RWPE1 (cell line): ENCODE results near the gene FRZB.

Source experiments
- CTCF ChIA-PET: fragments of 350-600 bp; sonication (Branson Sonifier 250); formaldehyde crosslinking; extraction: SDS; loops from one replicate; lab custom pipeline; 2021; lab: Yijun Ruan, JAX
- POLR2A ChIA-PET: fragments of 400-600 bp; formaldehyde crosslinking; extraction: SDS; loops from one replicate; lab custom pipeline; 2020; ENCODE audit warnings: antibody characterized with exemption; ENCODE audit not compliant: low non-redundant PET; lab: Yijun Ruan, JAX
- DNase-seq: peaks from one replicate; pipeline ENCODE4 v3.0.0; 2012; ENCODE audit warnings: low spot score
- H3K27ac ChIP-seq: fragments of 450-650 bp; 2 replicates; pipeline ENCODE4 v1.5.1; 2017
- TF ChIP-seq, protein P1 (sequence below): fragments of 450-650 bp; conservative IDR thresholded peaks from 2 replicates; pipeline ENCODE4 v1.5.1; 2017; ENCODE audit warnings: low read depth, mild to moderate bottlenecking

Gene FRZB

DNA sequence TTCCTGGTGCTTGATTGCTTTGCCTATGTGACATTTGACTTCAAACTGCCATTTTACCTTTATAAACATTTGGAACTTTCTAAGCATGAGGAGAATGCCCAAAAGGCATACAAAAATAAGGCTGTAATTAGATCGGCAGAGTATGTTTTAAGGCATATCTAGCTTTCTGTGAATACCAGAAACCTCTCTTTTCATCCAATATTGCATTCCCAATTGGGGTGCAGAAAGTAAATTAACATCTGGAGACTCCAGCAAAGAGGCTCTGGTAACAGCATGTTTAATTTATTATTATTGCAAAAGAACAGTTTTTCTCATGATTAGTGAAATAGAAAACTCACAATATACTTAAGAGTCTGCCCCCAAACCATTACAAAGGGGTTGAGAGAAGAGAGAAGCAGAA lies 32.1 kb downstream of the FRZB start:
- no peak overlapping the region for H3K27ac ChIP-seq
- no peak for DNase-seq
- CTCF ChIA-PET: no interaction called here
- POLR2A ChIA-PET: no interaction called here
- TF ChIP-seq, protein P1, sequence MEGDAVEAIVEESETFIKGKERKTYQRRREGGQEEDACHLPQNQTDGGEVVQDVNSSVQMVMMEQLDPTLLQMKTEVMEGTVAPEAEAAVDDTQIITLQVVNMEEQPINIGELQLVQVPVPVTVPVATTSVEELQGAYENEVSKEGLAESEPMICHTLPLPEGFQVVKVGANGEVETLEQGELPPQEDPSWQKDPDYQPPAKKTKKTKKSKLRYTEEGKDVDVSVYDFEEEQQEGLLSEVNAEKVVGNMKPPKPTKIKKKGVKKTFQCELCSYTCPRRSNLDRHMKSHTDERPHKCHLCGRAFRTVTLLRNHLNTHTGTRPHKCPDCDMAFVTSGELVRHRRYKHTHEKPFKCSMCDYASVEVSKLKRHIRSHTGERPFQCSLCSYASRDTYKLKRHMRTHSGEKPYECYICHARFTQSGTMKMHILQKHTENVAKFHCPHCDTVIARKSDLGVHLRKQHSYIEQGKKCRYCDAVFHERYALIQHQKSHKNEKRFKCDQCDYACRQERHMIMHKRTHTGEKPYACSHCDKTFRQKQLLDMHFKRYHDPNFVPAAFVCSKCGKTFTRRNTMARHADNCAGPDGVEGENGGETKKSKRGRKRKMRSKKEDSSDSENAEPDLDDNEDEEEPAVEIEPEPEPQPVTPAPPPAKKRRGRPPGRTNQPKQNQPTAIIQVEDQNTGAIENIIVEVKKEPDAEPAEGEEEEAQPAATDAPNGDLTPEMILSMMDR: no peak

- TF ChIP-seq, protein P1: no peak
- DNase-seq: no peak
- POLR2A ChIA-PET: no interaction called here
- CTCF ChIA-PET: interaction anchor here (0.6 kb wide), 1 partner anchor 42 kb away, joined by 6 read pairs; no protein-coding TSS in a partner anchor
- H3K27ac ChIP-seq: no peak overlapping the region
Observed at GRCh38 chr2:182833084-182833854, 33.2 kb downstream of the FRZB start.

GRCh38 chr2:182831921-182832320 lies 34.5 kb downstream of the FRZB start:
- CTCF ChIA-PET: no interaction called here
- TF ChIP-seq, protein P1: no peak
- POLR2A ChIA-PET: no interaction called here
- no peak overlapping the region for H3K27ac ChIP-seq
- no peak for DNase-seq

GRCh38 chr2:182831101-182831500 lies 35.3 kb downstream of the FRZB start:
- TF ChIP-seq, protein P1: no peak
- H3K27ac ChIP-seq: no peak overlapping the region
- ChIA-PET CTCF (no interaction called here), POLR2A (no interaction called here)
- DNase-seq: no peak

DNA sequence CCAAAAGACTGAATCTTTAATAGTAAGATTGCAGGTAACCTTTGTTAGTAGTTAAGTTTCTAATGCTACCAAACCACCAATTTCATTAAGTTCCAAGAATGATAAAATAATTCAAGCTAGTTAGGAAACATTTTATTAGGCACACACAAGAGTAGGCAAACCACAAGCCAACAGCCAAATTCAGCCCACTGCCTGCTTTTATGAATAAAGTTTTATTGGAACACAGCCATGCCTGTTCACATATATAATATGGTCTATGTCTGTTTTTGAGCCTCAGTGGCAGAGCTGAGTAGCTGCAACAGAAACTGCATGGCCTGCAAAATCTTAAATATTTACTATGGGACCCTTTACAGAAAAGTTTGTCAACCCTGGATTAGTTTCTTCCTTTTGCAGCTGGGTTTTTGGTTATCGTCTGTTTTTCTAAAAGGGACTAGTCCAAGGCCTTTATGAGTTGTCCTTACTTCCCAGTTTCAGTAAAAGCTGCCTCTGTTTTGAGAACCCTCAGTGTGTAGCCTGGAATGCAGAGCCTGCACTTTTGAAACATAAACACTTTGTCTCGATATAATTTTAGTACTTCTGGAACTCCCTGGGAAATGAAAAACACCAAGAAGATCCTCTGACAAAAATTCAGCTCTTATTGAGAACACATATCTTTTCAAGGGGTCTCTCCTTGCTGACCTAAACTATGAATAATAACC lies 39.1 kb downstream of the FRZB start:
- DNase-seq: no peak
- POLR2A ChIA-PET: no interaction called here
- CTCF ChIA-PET: interaction anchor here (0.6 kb wide), 1 partner anchor 384 kb away, joined by 7 read pairs; no protein-coding TSS in a partner anchor
- TF ChIP-seq, protein P1: no peak
- H3K27ac ChIP-seq: no peak overlapping the region

GRCh38 chr2:182826496-182826895 lies 39.9 kb downstream of the FRZB start:
- POLR2A ChIA-PET: no interaction called here
- no peak overlapping the region for H3K27ac ChIP-seq
- TF ChIP-seq, protein P1: no peak
- CTCF ChIA-PET: no interaction called here
- DNase-seq: no peak
